H1 (cell line): ENCODE results near the gene KLHL35. TPM values are rescaled to one million over a fixed set of nuclear protein-coding genes. Genes with fewer than 3 reads are reported as not detected.
"Not testable (repeated sequence)": the region's sequence is repeated elsewhere in the genome, so short reads cannot be mapped to it uniquely, and the experiment has no call there.

Experiments used
- CTCF ChIA-PET: fragments of 300-600 bp; sonication (Branson Sonifier 250); formaldehyde crosslinking; loops from one replicate; lab custom pipeline; 2021; ENCODE audit not compliant: partially characterized antibody; lab: Charles Lee
- POLR2A ChIA-PET: fragments of 300-600 bp; sonication (Branson Sonifier 250); formaldehyde crosslinking; loops from one replicate; lab custom pipeline; 2021; ENCODE audit warnings: inconsistent platforms; ENCODE audit not compliant: partially characterized antibody; lab: Charles Lee
- DNase-seq, 2 experiments: peaks; one replicate each; pipeline versions ENCODE4 v3.0.0 to v3.0.0-alpha.2; 2010 to 2022; ENCODE audit warnings: low spot score in 2 of 2, low read depth in 1 of 2, mixed read lengths in 1 of 2
- FAIRE-seq: peaks from 2 replicates; lab custom pipeline; 2011; peaks lifted over from hg19 to GRCh38; lab: Jason Lieb, UNC
- H2AFZ ChIP-seq: 2 replicates; pipeline ENCODE4 v1.8.1; 2012; ENCODE audit warnings: low read length, inconsistent platforms
- H2AK5ac ChIP-seq: 2 replicates; pipeline ENCODE4 v1.6.1; 2013; ENCODE audit warnings: low read depth, low read length
- H2BK120ac ChIP-seq: replicated peaks from 2 replicates; pipeline ENCODE3; 2013; ENCODE audit warnings: low read depth, low read length, inconsistent platforms
- H2BK12ac ChIP-seq: 2 replicates; pipeline ENCODE4 v1.6.1; 2013; ENCODE audit warnings: low read depth, low read length
- H2BK15ac ChIP-seq: 2 replicates; pipeline ENCODE4 v1.6.1; 2013; ENCODE audit warnings: low read length
- H2BK20ac ChIP-seq: 2 replicates; pipeline ENCODE4 v1.6.1; 2013; ENCODE audit warnings: low read length
- H2BK5ac ChIP-seq: 2 replicates; pipeline ENCODE4 v1.6.1; 2013; ENCODE audit warnings: low read depth, low read length
- H3K14ac ChIP-seq: 2 replicates; pipeline ENCODE4 v1.6.1; 2013; ENCODE audit warnings: inconsistent platforms; ENCODE audit not compliant: insufficient read length
- H3K18ac ChIP-seq: 2 replicates; pipeline ENCODE4 v1.6.1; 2013; ENCODE audit warnings: low read length; ENCODE audit errors: extremely low read depth
- H3K23ac ChIP-seq: 2 replicates; pipeline ENCODE4 v1.6.1; 2013; ENCODE audit warnings: inconsistent platforms; ENCODE audit not compliant: insufficient read length
- H3K23me2 ChIP-seq: 2 replicates; pipeline ENCODE4 v1.6.1; 2013; ENCODE audit warnings: low read depth, low read length
- H3K27ac ChIP-seq: 2 replicates; pipeline ENCODE4 v1.6.1; 2011; ENCODE audit warnings: low read depth, low read length, inconsistent platforms
- H3K27me3 ChIP-seq, 4 experiments: replicated peaks in 1 of 4; 1 replicate in 1 of 4; 2 replicates in 3 of 4; pipeline versions ENCODE4 v1.6.1 to v1.8.1; 2011 to 2013; ENCODE audit warnings: low read length in 3 of 4, mild to moderate bottlenecking in 3 of 4, inconsistent platforms in 2 of 4, mixed read lengths in 2 of 4, moderate library complexity in 1 of 4; ENCODE audit not compliant: control insufficient read depth in 3 of 4, insufficient read depth in 3 of 4; ENCODE audit errors: extremely low read depth in 1 of 4
- H3K36me3 ChIP-seq, 4 experiments: 2 replicates each; pipeline versions ENCODE4 v1.6.1 to v1.8.1; 2011 to 2013; ENCODE audit warnings: mild to moderate bottlenecking in 4 of 4, low read length in 3 of 4, moderate library complexity in 2 of 4, control low read depth in 1 of 4, inconsistent platforms in 1 of 4; ENCODE audit not compliant: insufficient read depth in 4 of 4, control insufficient read depth in 2 of 4
- H3K4ac ChIP-seq: replicated peaks from 2 replicates; pipeline ENCODE3; 2013; ENCODE audit warnings: low read length, low read depth, mixed read lengths, inconsistent platforms; ENCODE audit not compliant: insufficient read length
- H3K4me1 ChIP-seq, 4 experiments: replicated peaks in 1 of 4; 1 replicate in 1 of 4; 2 replicates in 3 of 4; pipeline versions ENCODE4 v1.6.1 to v1.8.1; 2011 to 2013; ENCODE audit warnings: low read length in 3 of 4, inconsistent platforms in 2 of 4, mixed read lengths in 1 of 4; ENCODE audit not compliant: insufficient read depth in 4 of 4, control insufficient read depth in 3 of 4
- H3K4me2 ChIP-seq, 2 experiments: 2 replicates each; pipeline versions ENCODE4 v1.6.1 to v1.8.1; 2011 to 2013; ENCODE audit warnings: low read depth in 2 of 2, low read length in 2 of 2, control low read depth in 1 of 2, inconsistent platforms in 1 of 2, mild to moderate bottlenecking in 1 of 2; ENCODE audit not compliant: insufficient read depth in 1 of 2
- H3K4me3 ChIP-seq, 4 experiments: fragments of 200-600, 300-600 bp in 1 of 4; sonication (generic), shearing (Covaris generic), sonication (Bioruptor Twin) in 1 of 4; 2 replicates each; pipeline versions ENCODE4 v1.5.1 to v1.8.1; 2011 to 2016; ENCODE audit warnings: low read length in 4 of 4, low read depth in 3 of 4, control low read depth in 2 of 4, inconsistent platforms in 2 of 4, mild to moderate bottlenecking in 2 of 4, mixed read lengths in 1 of 4, moderate library complexity in 1 of 4; ENCODE audit not compliant: insufficient read depth in 2 of 4; ENCODE audit errors: extremely low read depth in 1 of 4
- H3K56ac ChIP-seq: replicated peaks from 2 replicates; pipeline ENCODE3; 2013; ENCODE audit warnings: low read depth, mild to moderate bottlenecking, mixed read lengths, low read length, inconsistent platforms; ENCODE audit not compliant: insufficient read length
- H3K79me1 ChIP-seq: 2 replicates; pipeline ENCODE4 v1.6.1; 2013; ENCODE audit warnings: low read depth, low read length, control low read depth
- H3K79me2 ChIP-seq, 2 experiments: 2 replicates each; pipeline versions ENCODE4 v1.6.1 to v1.8.1; 2012 to 2013; ENCODE audit warnings: low read length in 2 of 2, mild to moderate bottlenecking in 2 of 2, inconsistent platforms in 1 of 2; ENCODE audit not compliant: insufficient read depth in 2 of 2, control insufficient read depth in 1 of 2
- H3K9ac ChIP-seq, 4 experiments: replicated peaks in 1 of 4; 1 replicate in 1 of 4; 2 replicates in 3 of 4; pipeline versions ENCODE4 v1.6.1 to v1.8.1; 2011 to 2013; ENCODE audit warnings: low read depth in 3 of 4, low read length in 3 of 4, control low read depth in 2 of 4, mild to moderate bottlenecking in 2 of 4, moderate library complexity in 2 of 4, inconsistent platforms in 1 of 4; ENCODE audit errors: extremely low read depth in 1 of 4
- H3K9me3 ChIP-seq, 2 experiments: 2 replicates each; pipeline versions ENCODE4 v1.6.1 to v1.8.1; 2012 to 2013; ENCODE audit warnings: mild to moderate bottlenecking in 2 of 2, moderate library complexity in 2 of 2, control low read depth in 1 of 2, inconsistent platforms in 1 of 2, low read depth in 1 of 2, low read length in 1 of 2, mixed read lengths in 1 of 2; ENCODE audit not compliant: insufficient read depth in 2 of 2
- H4K20me1 ChIP-seq, 2 experiments: replicated peaks in 1 of 2; 2 replicates each; pipeline versions ENCODE3 to v1.8.1; 2011 to 2013; ENCODE audit warnings: inconsistent platforms in 2 of 2, low read length in 2 of 2, mild to moderate bottlenecking in 1 of 2; ENCODE audit not compliant: insufficient read depth in 2 of 2, control insufficient read depth in 1 of 2
- H4K5ac ChIP-seq: 2 replicates; pipeline ENCODE4 v1.6.1; 2013; ENCODE audit warnings: low read length, low read depth, mixed read lengths, inconsistent platforms; ENCODE audit not compliant: insufficient read length
- H4K8ac ChIP-seq: 2 replicates; pipeline ENCODE4 v1.8.0; 2013; ENCODE audit warnings: mild to moderate bottlenecking, moderate library complexity, low read length, inconsistent platforms; ENCODE audit not compliant: insufficient read depth; ENCODE audit errors: extremely low read depth
- H4K91ac ChIP-seq: replicated peaks from 2 replicates; pipeline ENCODE3; 2013; ENCODE audit warnings: low read length, mixed read lengths, inconsistent platforms; ENCODE audit not compliant: insufficient read length
- WGBS, 2 experiments: shearing (Covaris generic) in 1 of 2; methylation state at CpG; one replicate each; pipeline versions ENCODE4 v1.1.6 to v1.1.7; 2013 to 2015; ENCODE audit warnings: low lambda C conversion rate in 2 of 2, mixed read lengths in 2 of 2, inconsistent platforms in 1 of 2, low coverage in 1 of 2, missing lambda C conversion rate in 1 of 2; ENCODE audit not compliant: insufficient replicate concordance in 2 of 2, insufficient coverage in 1 of 2, insufficient read length in 1 of 2; ENCODE audit errors: extremely low coverage in 1 of 2, missing lambda C conversion rate in 1 of 2; 5-methylcytosine and 5-hydroxymethylcytosine counted together
- polyA plus RNA-seq, 7 experiments: library from polyadenylated mRNA; depleted of rRNA in 3 of 7; stranded (reverse) in 5 of 7; unstranded in 2 of 7; fragments of >200 nt in 5 of 7; fragments of 200-250 nt in 2 of 7; gene quantifications; 1 replicate in 5 of 7; 2 replicates in 1 of 7; 4 replicates in 1 of 7; pipeline versions ENCODE4 v1.2.1 to v1.2.3, GENCODE V29; 2011 to 2013; ENCODE audit warnings: missing spikeins in 2 of 7, mixed read lengths in 2 of 7
- total RNA-seq: library from RNA; stranded (reverse); fragmentation: NEBNext Ultra II Directional; extraction: Animal tissue kit (Norgen Biotek cat#: 25700); gene quantifications from 2 replicates; pipeline ENCODE4 v1.2.1, GENCODE V29; 2021

Gene KLHL35
- total and polyA plus RNA-seq, 2 of the 8 experiments (the other 6 are each of a cell fraction or from before 2014, with no cell fraction given): 0.35 to 0.41 TPM

GRCh38 chr11:75378776-75379175 is 54.2 kb downstream of the KLHL35 start:
- not testable (repeated sequence) for H3K23me2 ChIP-seq, H4K91ac ChIP-seq, H4K8ac ChIP-seq, H3K4ac ChIP-seq, H4K5ac ChIP-seq, H3K36me3 ChIP-seq, H3K79me2 ChIP-seq, H3K9me3 ChIP-seq, H3K27ac ChIP-seq, H3K14ac ChIP-seq, H2AK5ac ChIP-seq, H2BK20ac ChIP-seq, H3K4me1 ChIP-seq, DNase-seq, H2BK12ac ChIP-seq, H3K56ac ChIP-seq, H3K27me3 ChIP-seq, H3K18ac ChIP-seq, H3K4me3 ChIP-seq, H3K79me1 ChIP-seq, H3K4me2 ChIP-seq, H2BK120ac ChIP-seq, FAIRE-seq, H3K23ac ChIP-seq, H2BK15ac ChIP-seq, H3K9ac ChIP-seq, H2AFZ ChIP-seq, H2BK5ac ChIP-seq, H4K20me1 ChIP-seq
- ChIA-PET POLR2A (interaction anchor here (0.6 kb wide), 1 partner anchor 107 kb away, joined by 3 read pairs; no protein-coding TSS in a partner anchor), CTCF (interaction anchor here (0.9 to 16.6 kb wide), 6 partner anchors 26 to 122 kb away, joined by 3 to 327 read pairs (median 3); no protein-coding TSS in a partner anchor)
- WGBS, 2 experiments: 96% methylated on average over 13 of the region's 17 CpGs; no CpG with 5 or more reads in 1 of the 2 experiments
